Panc1 (cell line): ENCODE data around the gene ETFA. TPM values are rescaled to one million over a fixed set of nuclear protein-coding genes. Genes with fewer than 3 reads are reported as not detected.

Experiments used
- ATAC-seq: fragments of 200-7000 bp; cut with Tn5 transposase; 2 replicates; pipeline ENCODE4 v1.9.1; 2020; ENCODE audit warnings: mild to moderate bottlenecking, moderate library complexity
- BruUV-seq: library from RNA; stranded (reverse); fragments of 400-500 nt; replicated peaks from 2 replicates; lab custom pipeline; 2021; lab: Mats Ljungman, UMichigan
- CTCF ChIA-PET: fragments of 300-600 bp; sonication (Branson Sonifier 250); formaldehyde crosslinking; loops from one replicate; lab custom pipeline; 2022; ENCODE audit warnings: antibody characterized with exemption; lab: Charles Lee
- POLR2A ChIA-PET: fragments of 300-600 bp; sonication (Branson Sonifier 250); formaldehyde crosslinking; loops from one replicate; lab custom pipeline; 2022; ENCODE audit warnings: antibody characterized with exemption; lab: Charles Lee
- DNase-seq: peaks from one replicate; pipeline ENCODE4 v3.0.0-alpha.2; 2010; ENCODE audit warnings: low read depth, low spot score
- H3K27ac ChIP-seq: 2 replicates; pipeline ENCODE4 v1.5.1; 2011; ENCODE audit warnings: mild to moderate bottlenecking, low read length, inconsistent platforms
- H3K27me3 ChIP-seq: fragments of 200-500 bp; sonication (Bioruptor generic); 2 replicates; pipeline ENCODE4 v1.6.0; 2014; ENCODE audit warnings: low read length, inconsistent platforms; ENCODE audit not compliant: control insufficient read depth, insufficient read depth
- H3K36me3 ChIP-seq: fragments of 200-500 bp; sonication (Bioruptor generic); 2 replicates; pipeline ENCODE4 v1.5.1; 2014; ENCODE audit warnings: inconsistent platforms, mild to moderate bottlenecking, low read length, moderate library complexity; ENCODE audit not compliant: control insufficient read depth, insufficient read depth
- H3K4me1 ChIP-seq: 2 replicates; pipeline ENCODE4 v1.5.1; 2011; ENCODE audit warnings: inconsistent platforms, mild to moderate bottlenecking, low read length, moderate library complexity; ENCODE audit not compliant: control insufficient read depth, insufficient read depth
- H3K4me3 ChIP-seq, 2 experiments: 2 replicates each; pipeline ENCODE4 v1.5.1; 2011 to 2012; ENCODE audit warnings: low read depth in 2 of 2, low read length in 2 of 2, mild to moderate bottlenecking in 2 of 2, inconsistent platforms in 1 of 2, moderate library complexity in 1 of 2
- H3K9me3 ChIP-seq: fragments of 200-500 bp; sonication (Bioruptor generic); 2 replicates; pipeline ENCODE4 v1.5.1; 2014; ENCODE audit warnings: low read depth, mild to moderate bottlenecking, inconsistent platforms, low read length, moderate library complexity; ENCODE audit not compliant: control insufficient read depth, insufficient read depth
- CTCF ChIP-seq: fragments of 450-650 bp; IDR thresholded peaks from 2 replicates; pipeline ENCODE4 v1.5.1; 2017; ENCODE audit warnings: mild to moderate bottlenecking
- POLR2AphosphoS5 ChIP-seq: IDR thresholded peaks from 2 replicates; pipeline ENCODE4 v1.6.1; 2012; ENCODE audit warnings: mild to moderate bottlenecking, low read depth, low read length, moderate library complexity
- REST ChIP-seq, 2 experiments: IDR thresholded peaks; 2 replicates each; pipeline ENCODE4 v1.6.1; 2011 to 2012; ENCODE audit warnings: low read depth in 2 of 2, control low read depth in 1 of 2, low read length in 1 of 2, mild to moderate bottlenecking in 1 of 2, moderate library complexity in 1 of 2; ENCODE audit not compliant: insufficient read depth in 1 of 2
- SIN3A ChIP-seq: IDR thresholded peaks from 2 replicates; pipeline ENCODE4 v1.6.1; 2012; ENCODE audit warnings: low read depth, mild to moderate bottlenecking, low read length, moderate library complexity, borderline replicate concordance; ENCODE audit not compliant: insufficient read depth
- TCF7L2 ChIP-seq: IDR thresholded peaks from 2 replicates; pipeline ENCODE4 v1.6.1; 2011; ENCODE audit warnings: mild to moderate bottlenecking, low read depth, low read length, inconsistent platforms
- in situ Hi-C: cut with HindIII; loops from 2 replicates; pipeline ENCODE4 v1.10.0; 2016; ENCODE audit warnings: low sequenced_read_pairs, low pct_unique_long_range_greater_than_20kb
- intact Hi-C: fragments of 100-400 bp; cut with micrococcal nuclease; formaldehyde crosslinking; loops from one replicate; pipeline ENCODE4 v1.10.0; 2022; ENCODE audit not compliant: unreplicated experiment
- total RNA-seq: library from RNA; stranded (reverse); gene quantifications from one replicate; pipeline ENCODE4 v1.2.1, GENCODE V29; 2021; ENCODE audit not compliant: unreplicated experiment

Gene ETFA
- total RNA-seq, 1 experiment from 2014 or later: 159 TPM

- Histone ChIP-seq H3K4me3 (no peak overlapping the region), H3K4me1 (peaks cover 11% of the 10 kb centered on the region), H3K9me3 (peaks cover 6% of the 10 kb centered on the region; the same call in 1 of the 2 replicates), H3K27me3 (no peaks in the 10 kb centered on the region), H3K36me3 (no peaks in the 10 kb centered on the region; the same call in 1 of the 2 replicates), H3K27ac (no peak overlapping the region)
- POLR2A ChIA-PET: interaction anchor here (0.7 kb wide), 1 partner anchor 766 kb away, joined by 3 read pairs; the partner anchor contains the start of gene SIN3A
- CTCF ChIA-PET: interaction anchor here (0.6 kb wide), 1 partner anchor 45 kb away, joined by 3 read pairs; no protein-coding TSS in a partner anchor
- in situ Hi-C loops (no loop called here), intact Hi-C loops (no loop called here)
- BruUV-seq: no TSS peak
- DNase-seq (no peak), ATAC-seq (no peak)
- TF ChIP-seq POLR2AphosphoS5: no peak
- TF ChIP-seq TCF7L2: no peak
- TF ChIP-seq CTCF: no peak
- no peak for TF ChIP-seq SIN3A
- TF ChIP-seq REST (IDR thresholded peaks at IDR 0.05; ENCODE audit: insufficient read depth in 1 of 2, low read depth in 2 of 2, low read length in 1 of 2): no peak
These were observed 93.4 kb downstream of the ETFA start for GRCh38 chr15:76217882-76218217.

- ChIA-PET CTCF (interaction anchor here (0.6 kb wide), 1 partner anchor 46 kb away, joined by 3 read pairs; no protein-coding TSS in a partner anchor), POLR2A (interaction anchor here (0.7 kb wide), 1 partner anchor 765 kb away, joined by 3 read pairs; the partner anchor contains the start of gene SIN3A)
- Histone ChIP-seq H3K27ac (no peak overlapping the region), H3K27me3 (no peaks in the 10 kb centered on the region), H3K4me3 (no peak overlapping the region), H3K4me1 (peaks cover 11% of the 10 kb centered on the region), H3K9me3 (peaks cover 6% of the 10 kb centered on the region; the same call in 1 of the 2 replicates), H3K36me3 (no peaks in the 10 kb centered on the region)
- in situ Hi-C loops (no loop called here), intact Hi-C loops (no loop called here)
- TF ChIP-seq POLR2AphosphoS5 (no peak), TCF7L2 (0 out of 2 replicates have a peak, but pooled peaks have one; percentile 47), REST (IDR thresholded peaks at IDR 0.05; ENCODE audit: insufficient read depth in 1 of 2, low read depth in 2 of 2, low read length in 1 of 2) (no peak), SIN3A (no peak), CTCF (no peak)
- ATAC-seq: peak; percentile 68; the same call in 1 of the 2 replicates
- no peak for DNase-seq
- no TSS peak for BruUV-seq
These were observed 94.0 kb downstream of the ETFA start for GRCh38 chr15:76217029-76217881.
